OCI-LY7 (cell line): Measurements from ENCODE around the gene VWA8. TPM values are rescaled to one million over a fixed set of nuclear protein-coding genes. Genes with fewer than 3 reads are reported as not detected.
"Not testable (repeated sequence)": the region's sequence is repeated elsewhere in the genome, so short reads cannot be mapped to it uniquely, and the experiment has no call there.

ENCODE experiments used
- BruUV-seq: library from RNA; stranded (reverse); fragments of 400-500 nt; replicated peaks from 2 replicates; lab custom pipeline; 2021; lab: Mats Ljungman, UMichigan
- CTCF ChIA-PET: fragments of 300-600 bp; sonication (Branson Sonifier 250); formaldehyde crosslinking; loops from one replicate; lab custom pipeline; 2022; ENCODE audit warnings: antibody characterized with exemption; ENCODE audit not compliant: unreplicated experiment; lab: Charles Lee
- POLR2A ChIA-PET: fragments of 300-600 bp; sonication (Branson Sonifier 250); formaldehyde crosslinking; loops from one replicate; lab custom pipeline; 2022; ENCODE audit warnings: antibody characterized with exemption; lab: Charles Lee
- DNase-seq: peaks from one replicate; pipeline ENCODE4 v3.0.0-alpha.2; 2015; ENCODE audit warnings: low spot score
- H2AFZ ChIP-seq: fragments of 200-600 bp; sonication (generic), shearing (Covaris generic); 2 replicates; pipeline ENCODE4 v1.6.1; 2014; ENCODE audit warnings: mild to moderate bottlenecking, antibody characterized with exemption, low read length, moderate library complexity
- H3K27ac ChIP-seq: fragments of 200-600 bp; sonication (generic); 2 replicates; pipeline ENCODE4 v1.5.1; 2014; ENCODE audit warnings: mixed run types, low read depth, mild to moderate bottlenecking, moderate library complexity, low read length, inconsistent platforms; ENCODE audit not compliant: poor library complexity, severe bottlenecking
- H3K36me3 ChIP-seq: fragments of 200-600 bp; sonication (generic); 2 replicates; pipeline ENCODE4 v1.6.1; 2014; ENCODE audit warnings: mild to moderate bottlenecking, antibody characterized with exemption, low read length, moderate library complexity, mixed read lengths; ENCODE audit not compliant: insufficient read depth
- H3K4me1 ChIP-seq: fragments of 200-600 bp; sonication (generic); 2 replicates; pipeline ENCODE4 v1.5.1; 2014; ENCODE audit warnings: mild to moderate bottlenecking, low read length; ENCODE audit not compliant: insufficient read depth, poor library complexity, severe bottlenecking
- H3K4me2 ChIP-seq: fragments of 200-600 bp; sonication (generic); 2 replicates; pipeline ENCODE4 v1.6.1; 2014; ENCODE audit warnings: mild to moderate bottlenecking, low read length
- H3K4me3 ChIP-seq: fragments of 200-600 bp; sonication (generic); 2 replicates; pipeline ENCODE4 v1.5.1; 2014; ENCODE audit warnings: mild to moderate bottlenecking, low read depth, low read length; ENCODE audit not compliant: poor library complexity, severe bottlenecking
- H3K79me2 ChIP-seq: fragments of 200-600 bp; sonication (generic); 2 replicates; pipeline ENCODE4 v1.6.1; 2016; ENCODE audit warnings: low read depth, mild to moderate bottlenecking, low read length, moderate library complexity, mixed read lengths; ENCODE audit not compliant: insufficient read depth
- H3K9me2 ChIP-seq: fragments of 200-600 bp; sonication (generic); 2 replicates; pipeline ENCODE4 v1.6.1; 2016; ENCODE audit warnings: mild to moderate bottlenecking, low read length, mixed read lengths; ENCODE audit not compliant: insufficient read depth
- H3K9me3 ChIP-seq: fragments of 200-600 bp; sonication (generic); 2 replicates; pipeline ENCODE4 v1.6.1; 2014; ENCODE audit warnings: mild to moderate bottlenecking, mixed run types, low read length, mixed read lengths
- H4K20me1 ChIP-seq: fragments of 200-600 bp; sonication (generic); 2 replicates; pipeline ENCODE4 v1.6.1; 2014; ENCODE audit warnings: mild to moderate bottlenecking, antibody characterized with exemption, low read length, moderate library complexity, mixed read lengths; ENCODE audit not compliant: insufficient read depth
- EZH2phosphoT487 ChIP-seq: fragments of 200-600 bp; sonication (generic); IDR thresholded peaks from 2 replicates; pipeline ENCODE4 v1.6.1; 2018; ENCODE audit warnings: low read depth, borderline replicate concordance, mild to moderate bottlenecking, mixed run types, antibody characterized with exemption, low read length, moderate library complexity, mixed read lengths
- intact Hi-C: fragments of 100-400 bp; cut with micrococcal nuclease; formaldehyde crosslinking; loops from one replicate; pipeline ENCODE4 v1.10.0; 2022; ENCODE audit not compliant: unreplicated experiment
- total RNA-seq, 2 experiments: library from RNA; depleted of rRNA in 1 of 2; stranded (reverse); fragments of >200 nt in 1 of 2; shearing (Covaris generic) in 1 of 2; gene quantifications; 2 replicates each; pipeline ENCODE4 v1.2.3, GENCODE V29; 2014 to 2022
- TF ChIP-seq, protein P1 (sequence below): fragments of 200-600 bp; sonication (generic); conservative IDR thresholded peaks from 2 replicates; pipeline ENCODE4 v1.5.1; 2014; ENCODE audit warnings: mild to moderate bottlenecking, antibody characterized with exemption, low read length, moderate library complexity, mixed read lengths

Gene VWA8
- total RNA-seq, 2 experiments from 2014 or later = 26.4 to 31.5 TPM

DNA sequence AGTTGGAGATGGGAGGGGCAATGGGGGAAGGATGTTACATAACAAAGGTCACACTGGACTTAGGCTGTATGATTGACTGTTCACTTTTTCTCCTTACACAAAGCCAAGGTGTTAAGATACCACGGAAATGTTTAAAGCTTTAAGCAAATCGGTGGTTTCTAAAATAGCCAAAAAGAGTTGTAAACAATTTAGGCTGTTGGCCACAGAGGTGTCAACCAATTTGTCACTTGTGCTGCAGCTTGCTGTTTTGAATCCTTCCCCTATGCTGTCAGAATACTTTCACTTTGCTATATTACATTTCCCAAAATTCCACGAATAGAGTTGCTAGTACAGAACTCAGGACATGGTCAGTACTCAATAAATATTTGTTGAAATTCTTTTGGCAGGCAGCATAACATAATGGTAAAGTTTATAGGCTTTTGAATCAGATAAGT lies 149.3 kb downstream of the VWA8 start:
- Histone ChIP-seq H3K4me3 (no peak overlapping the region), H4K20me1 (no peaks in the 10 kb centered on the region), H3K9me2 (no peaks in the 10 kb centered on the region), H3K4me2 (peak overlapping the region; percentile 38; the same call in 1 of the 2 replicates), H3K36me3 (peaks cover 49% of the 10 kb centered on the region), H2AFZ (no peak overlapping the region), H3K79me2 (no peaks in the 10 kb centered on the region), H3K27ac (no peak overlapping the region), H3K4me1 (peaks cover 13% of the 10 kb centered on the region), H3K9me3 (no peaks in the 10 kb centered on the region)
- TF ChIP-seq, protein P1, sequence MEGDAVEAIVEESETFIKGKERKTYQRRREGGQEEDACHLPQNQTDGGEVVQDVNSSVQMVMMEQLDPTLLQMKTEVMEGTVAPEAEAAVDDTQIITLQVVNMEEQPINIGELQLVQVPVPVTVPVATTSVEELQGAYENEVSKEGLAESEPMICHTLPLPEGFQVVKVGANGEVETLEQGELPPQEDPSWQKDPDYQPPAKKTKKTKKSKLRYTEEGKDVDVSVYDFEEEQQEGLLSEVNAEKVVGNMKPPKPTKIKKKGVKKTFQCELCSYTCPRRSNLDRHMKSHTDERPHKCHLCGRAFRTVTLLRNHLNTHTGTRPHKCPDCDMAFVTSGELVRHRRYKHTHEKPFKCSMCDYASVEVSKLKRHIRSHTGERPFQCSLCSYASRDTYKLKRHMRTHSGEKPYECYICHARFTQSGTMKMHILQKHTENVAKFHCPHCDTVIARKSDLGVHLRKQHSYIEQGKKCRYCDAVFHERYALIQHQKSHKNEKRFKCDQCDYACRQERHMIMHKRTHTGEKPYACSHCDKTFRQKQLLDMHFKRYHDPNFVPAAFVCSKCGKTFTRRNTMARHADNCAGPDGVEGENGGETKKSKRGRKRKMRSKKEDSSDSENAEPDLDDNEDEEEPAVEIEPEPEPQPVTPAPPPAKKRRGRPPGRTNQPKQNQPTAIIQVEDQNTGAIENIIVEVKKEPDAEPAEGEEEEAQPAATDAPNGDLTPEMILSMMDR = no peak
- TF ChIP-seq EZH2phosphoT487 = no peak
- intact Hi-C loops = no loop called here
- ChIA-PET CTCF (no interaction called here), POLR2A (no interaction called here)
- no TSS peak for BruUV-seq
- no peak for DNase-seq

DNA sequence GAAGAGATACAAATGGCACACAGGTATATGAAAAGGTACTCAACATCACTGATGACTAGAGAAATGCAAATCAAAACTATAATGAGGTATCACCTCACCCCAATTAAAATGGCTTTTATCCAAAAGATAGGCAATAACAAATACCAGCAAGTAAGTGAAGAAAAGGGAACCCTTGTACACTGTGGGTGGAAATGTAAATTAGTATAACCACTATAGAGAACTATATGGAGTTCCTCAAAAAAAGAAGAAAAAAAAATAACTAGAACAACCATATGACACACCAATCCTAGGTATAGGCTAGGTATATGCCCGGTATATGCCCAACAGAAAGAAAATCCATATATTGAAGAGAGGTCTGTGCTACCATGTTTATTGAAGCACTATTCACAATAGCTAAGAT lies 150.9 kb downstream of the VWA8 start:
- no peak overlapping the region for H3K27ac ChIP-seq
- H3K4me3 ChIP-seq = no peak overlapping the region
- no peak overlapping the region for H2AFZ ChIP-seq
- H3K4me1 ChIP-seq = peaks cover 13% of the 10 kb centered on the region
- peaks cover 49% of the 10 kb centered on the region for H3K36me3 ChIP-seq
- TF ChIP-seq, protein P1 = no peak
- TF ChIP-seq EZH2phosphoT487 = no peak
- H3K79me2 ChIP-seq = no peaks in the 10 kb centered on the region
- DNase-seq = no peak
- no peak overlapping the region for H3K4me2 ChIP-seq
- ChIA-PET POLR2A (no interaction called here), CTCF (no interaction called here)
- intact Hi-C loops = no loop called here
- no peaks in the 10 kb centered on the region for H4K20me1 ChIP-seq
- no peaks in the 10 kb centered on the region for H3K9me2 ChIP-seq
- H3K9me3 ChIP-seq = no peaks in the 10 kb centered on the region
- BruUV-seq = no TSS peak

DNA sequence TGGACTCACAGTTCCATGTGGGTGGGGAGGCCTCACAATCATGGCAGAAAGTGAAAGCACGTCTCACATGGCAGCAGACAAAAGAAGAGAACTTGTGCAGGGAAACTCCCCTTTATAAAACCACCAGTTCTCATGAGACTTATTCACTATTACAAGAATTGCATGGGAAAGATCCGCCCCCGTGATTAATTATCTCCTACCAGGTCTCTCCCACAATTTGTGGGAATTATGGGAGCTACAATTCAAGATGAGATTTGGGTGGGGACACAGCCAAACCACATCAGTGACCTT lies 157.5 kb downstream of the VWA8 start:
- CTCF ChIA-PET, H3K9me3 ChIP-seq, H3K4me3 ChIP-seq, H3K79me2 ChIP-seq, H3K9me2 ChIP-seq, DNase-seq, H3K27ac ChIP-seq, H3K4me2 ChIP-seq, H2AFZ ChIP-seq, H3K4me1 ChIP-seq, intact Hi-C loops, H4K20me1 ChIP-seq, BruUV-seq: not testable (repeated sequence)
- peaks cover 60% of the 10 kb centered on the region for H3K36me3 ChIP-seq
- POLR2A ChIA-PET = interaction anchor here (0.7 to 1.1 kb wide), 2 partner anchors 19 to 20 kb away, joined by 3 to 4 read pairs; no protein-coding TSS in a partner anchor
